Inflammatory macrophage treated with lipopolysaccharide for 4 hours (primary cell): Measurements from ENCODE around the gene SURF6.

Experiments
- DNase-seq: peaks from one replicate; pipeline ENCODE4 v3.0.0-alpha.2; 2020

The SURF6 gene

DNA sequence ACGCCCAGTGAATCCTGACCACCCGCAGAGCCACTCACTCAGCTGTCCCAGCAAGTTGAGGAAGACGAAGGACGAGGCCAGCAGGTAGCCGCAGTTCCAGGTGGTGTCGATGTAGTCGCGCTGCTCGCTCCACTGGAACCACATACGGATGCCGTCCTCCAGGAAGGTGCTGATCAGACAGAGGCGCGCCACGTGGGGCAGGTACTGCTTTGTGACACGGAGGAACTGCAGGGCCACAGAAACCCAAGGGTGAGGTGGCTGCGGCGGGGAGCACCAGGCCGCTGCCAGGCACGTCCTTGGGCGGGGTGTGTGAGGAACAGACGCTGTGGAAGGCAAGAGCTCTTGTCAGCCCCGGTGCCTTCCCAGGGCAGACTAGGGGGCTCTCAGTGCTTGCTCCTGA lies 31.2 kb upstream of the SURF6 start:
- no peak for DNase-seq

- DNase-seq: no peak
Observed at GRCh38 chr9:133366435-133366834, 30.4 kb upstream of the SURF6 start.

DNA sequence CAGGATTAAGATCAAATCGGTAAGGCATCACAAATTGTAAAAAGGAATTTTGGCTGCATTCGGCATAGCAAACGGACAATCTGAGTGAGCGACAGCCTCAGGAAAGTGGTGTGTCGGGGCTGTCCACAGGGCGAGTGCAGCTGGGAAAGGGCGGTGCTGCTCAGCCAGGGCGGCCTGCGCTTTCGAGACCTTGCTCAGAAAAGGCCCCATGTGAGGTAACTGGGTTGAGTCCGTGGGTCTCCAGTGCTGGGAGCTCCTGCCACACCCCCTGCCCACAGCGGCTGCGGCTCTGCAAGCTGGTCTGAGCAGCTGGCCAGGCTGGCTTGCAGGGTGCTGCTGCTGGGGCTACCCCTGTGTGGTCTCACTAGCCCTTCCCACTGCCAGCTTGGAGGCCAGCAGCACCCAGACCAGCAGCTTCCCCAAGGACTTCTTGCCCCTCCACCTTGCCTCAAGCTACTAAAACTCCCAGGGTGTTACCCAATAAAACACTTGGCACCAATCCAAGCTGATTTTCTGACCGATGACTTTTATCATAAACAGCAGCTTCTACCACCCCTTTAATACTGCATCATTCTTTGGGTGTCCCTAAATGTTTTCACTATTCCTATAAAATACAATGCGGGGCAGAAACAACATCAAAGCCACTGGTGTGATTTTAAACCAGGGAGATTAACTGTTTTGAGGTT lies 26.5 kb upstream of the SURF6 start:
- DNase-seq: no peak

GRCh38 chr9:133361507-133362092 lies 25.6 kb upstream of the SURF6 start:
- DNase-seq: no peak

DNA sequence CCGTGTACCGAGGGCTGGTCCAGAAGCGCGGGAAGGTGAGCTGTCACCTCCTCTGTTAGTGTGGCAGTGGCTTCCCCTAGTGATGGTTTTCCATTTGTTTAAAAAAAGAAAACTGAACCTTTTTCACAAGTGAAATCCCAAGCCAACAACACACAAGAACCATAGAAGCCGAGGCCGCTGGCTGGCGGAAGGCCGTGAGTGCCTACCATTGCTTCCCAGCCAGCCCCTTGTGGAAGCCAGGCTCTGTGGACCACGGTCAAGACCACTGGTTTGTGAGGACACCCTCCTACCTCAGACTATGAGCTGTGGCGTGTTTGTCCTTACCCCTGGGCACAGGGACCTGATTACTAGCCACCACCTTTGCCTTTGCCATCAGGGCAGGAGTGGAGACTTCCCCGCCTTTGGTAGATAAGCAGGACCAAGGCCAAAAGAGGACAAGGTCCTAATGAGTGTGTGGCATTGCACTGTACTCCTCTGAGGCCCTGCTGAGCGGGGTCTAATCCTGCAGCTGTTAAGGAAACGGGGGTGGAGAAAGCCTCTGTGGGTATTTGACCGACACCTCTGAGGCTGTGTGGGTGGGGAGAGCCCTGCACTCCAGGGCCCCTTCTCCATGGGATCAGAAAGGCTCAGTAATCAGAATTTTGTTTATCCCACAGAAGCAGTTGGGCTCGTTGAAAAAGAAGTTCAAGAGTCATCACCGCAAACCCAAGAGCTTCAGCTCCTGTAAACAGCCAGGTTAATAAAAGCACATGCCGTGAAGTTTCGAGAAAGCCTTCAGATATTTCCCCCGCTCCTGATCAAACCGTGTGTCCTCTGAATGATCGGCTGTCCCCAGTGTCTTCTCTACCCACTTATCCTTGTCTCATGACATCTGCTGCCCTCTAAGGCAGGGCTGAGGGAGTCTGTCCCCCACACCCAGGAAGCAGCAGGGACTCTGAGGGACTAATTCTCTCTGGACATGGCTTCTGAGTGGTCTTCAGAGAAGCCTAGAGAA lies 24.7 kb upstream of the SURF6 start:
- no peak for DNase-seq

DNA sequence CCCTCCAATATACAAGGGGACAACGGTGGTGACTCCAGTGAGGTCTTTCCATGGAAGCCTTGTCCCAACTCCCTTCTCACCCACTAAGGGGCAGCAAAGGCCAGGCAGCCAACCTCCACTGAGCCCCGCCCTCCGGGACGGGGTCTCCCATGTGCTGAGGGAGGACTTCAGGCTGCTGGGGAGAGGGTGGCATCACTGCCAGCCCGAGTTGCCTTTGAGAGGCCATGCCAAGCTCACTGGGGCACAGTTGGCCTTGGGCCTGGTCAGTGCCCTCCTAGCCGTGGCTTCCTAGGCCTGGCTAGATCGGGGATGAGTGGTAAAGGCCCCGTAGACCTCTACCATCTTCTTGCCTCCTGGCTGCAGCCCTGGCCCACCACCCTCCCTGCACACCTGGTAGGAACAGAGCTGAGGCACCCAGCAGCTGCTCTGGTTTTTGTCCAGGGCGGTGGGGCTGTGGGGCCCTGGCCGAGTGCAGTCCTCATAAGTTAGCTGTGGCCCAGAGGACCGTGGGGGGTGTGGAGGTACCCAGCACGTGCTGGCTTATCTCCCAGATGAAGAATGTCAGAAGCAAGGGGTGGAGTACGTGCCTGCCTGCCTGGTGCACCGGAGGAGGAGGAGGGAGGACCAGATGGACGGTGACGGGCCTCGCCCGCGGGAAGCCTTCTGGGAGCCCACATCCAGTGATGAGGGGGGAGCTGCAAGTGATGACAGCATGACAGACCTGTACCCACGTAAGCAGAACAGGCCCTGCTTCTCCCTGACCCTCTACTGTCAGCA lies 23.6 kb upstream of the SURF6 start:
- DNase-seq: no peak

DNA sequence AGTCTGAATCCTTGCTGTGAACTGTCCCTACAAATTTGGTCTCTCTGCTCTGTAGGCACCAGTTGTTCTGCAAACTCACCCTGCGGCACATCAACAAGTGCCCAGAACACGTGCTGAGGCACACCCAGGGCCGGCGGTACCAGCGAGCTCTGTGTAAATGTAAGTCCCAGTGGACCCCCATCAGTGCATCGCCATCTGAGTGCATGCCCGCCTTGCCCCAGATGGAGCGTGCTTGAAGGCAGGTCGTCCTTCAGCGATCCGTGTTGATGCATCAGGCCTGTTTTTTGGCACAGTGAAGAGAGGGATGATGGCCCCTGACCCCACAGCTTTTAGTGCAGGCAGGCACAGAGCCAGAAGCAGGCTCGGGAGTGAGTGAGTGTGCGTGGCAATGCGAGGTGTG lies 21.7 kb upstream of the SURF6 start:
- DNase-seq: no peak

- peak; percentile 88 for DNase-seq
Observed at GRCh38 chr9:133356391-133357091, 20.6 kb upstream of the SURF6 start, which contains the start of the genes SURF1 and SURF2. SURF1 (minus strand) TSS chr9:133356487; CDS start chr9:133356453, 34 bp downstream. SURF2 (plus strand) TSS chr9:133356550; CDS start chr9:133356593, 43 bp downstream.

GRCh38 chr9:133355881-133356357 lies 19.9 kb upstream of the SURF6 start:
- no peak for DNase-seq

GRCh38 chr9:133354766-133355165 lies 18.8 kb upstream of the SURF6 start:
- DNase-seq: no peak

DNA sequence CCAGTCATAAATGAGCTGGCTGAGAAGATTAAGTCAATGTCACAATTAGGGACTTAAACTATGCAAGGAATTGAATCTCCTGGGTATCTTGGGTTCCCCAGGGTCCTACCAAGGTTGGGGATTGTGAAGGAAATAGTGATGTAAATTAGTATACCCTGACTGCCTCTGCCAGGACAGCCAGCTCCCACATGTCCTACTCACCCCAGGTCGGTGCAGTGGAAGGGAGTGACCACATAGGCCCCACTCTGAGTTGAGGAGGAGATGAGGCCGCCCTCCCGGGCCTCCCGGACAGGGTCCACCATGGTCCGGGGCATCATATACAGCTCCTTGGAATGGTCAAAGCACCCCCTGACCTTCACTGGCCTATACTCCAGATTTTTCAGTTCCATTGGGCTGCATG lies 17.6 kb upstream of the SURF6 start:
- no peak for DNase-seq

DNA sequence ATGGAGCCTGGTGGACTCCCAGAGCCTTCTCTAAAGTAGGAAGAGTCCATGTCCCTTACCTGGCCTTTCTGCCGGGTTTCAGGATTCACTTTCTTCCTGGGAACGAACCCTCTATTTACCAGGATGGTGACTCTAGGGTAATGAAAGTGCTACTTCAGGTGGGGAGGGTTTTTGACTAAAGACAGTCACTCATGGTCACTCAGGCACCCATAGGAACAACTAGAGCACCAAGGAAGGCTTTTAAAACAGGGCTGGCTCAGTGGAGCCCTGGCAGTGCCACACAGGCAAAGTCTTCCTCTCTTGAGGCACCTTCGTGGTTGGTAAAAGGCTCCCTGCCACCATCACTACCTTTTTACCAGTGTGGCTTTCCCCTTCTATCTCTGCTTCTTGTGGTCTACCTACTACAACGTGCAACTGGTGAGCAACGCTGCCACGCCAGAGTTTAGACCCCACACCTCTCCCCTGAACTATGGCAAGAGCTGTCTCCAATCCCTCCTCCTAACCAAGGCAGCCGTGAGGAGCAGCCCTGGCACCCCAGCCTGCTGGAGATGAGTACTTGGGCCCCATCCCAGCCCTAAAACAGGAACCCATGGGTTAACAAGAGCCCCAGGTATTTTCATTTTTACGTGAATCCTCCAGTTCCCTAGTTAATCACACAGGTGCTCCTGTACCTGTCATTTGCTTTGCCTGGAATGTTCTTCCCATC lies 16.8 kb upstream of the SURF6 start:
- no peak for DNase-seq

- peak; percentile 72 for DNase-seq
Observed at GRCh38 chr9:133351908-133352634, 16.1 kb upstream of the SURF6 start.

- DNase-seq: no peak
Observed at GRCh38 chr9:133351526-133351907, 15.5 kb upstream of the SURF6 start.

- DNase-seq: no peak
Observed at GRCh38 chr9:133349965-133350616, 14.1 kb upstream of the SURF6 start.

DNA sequence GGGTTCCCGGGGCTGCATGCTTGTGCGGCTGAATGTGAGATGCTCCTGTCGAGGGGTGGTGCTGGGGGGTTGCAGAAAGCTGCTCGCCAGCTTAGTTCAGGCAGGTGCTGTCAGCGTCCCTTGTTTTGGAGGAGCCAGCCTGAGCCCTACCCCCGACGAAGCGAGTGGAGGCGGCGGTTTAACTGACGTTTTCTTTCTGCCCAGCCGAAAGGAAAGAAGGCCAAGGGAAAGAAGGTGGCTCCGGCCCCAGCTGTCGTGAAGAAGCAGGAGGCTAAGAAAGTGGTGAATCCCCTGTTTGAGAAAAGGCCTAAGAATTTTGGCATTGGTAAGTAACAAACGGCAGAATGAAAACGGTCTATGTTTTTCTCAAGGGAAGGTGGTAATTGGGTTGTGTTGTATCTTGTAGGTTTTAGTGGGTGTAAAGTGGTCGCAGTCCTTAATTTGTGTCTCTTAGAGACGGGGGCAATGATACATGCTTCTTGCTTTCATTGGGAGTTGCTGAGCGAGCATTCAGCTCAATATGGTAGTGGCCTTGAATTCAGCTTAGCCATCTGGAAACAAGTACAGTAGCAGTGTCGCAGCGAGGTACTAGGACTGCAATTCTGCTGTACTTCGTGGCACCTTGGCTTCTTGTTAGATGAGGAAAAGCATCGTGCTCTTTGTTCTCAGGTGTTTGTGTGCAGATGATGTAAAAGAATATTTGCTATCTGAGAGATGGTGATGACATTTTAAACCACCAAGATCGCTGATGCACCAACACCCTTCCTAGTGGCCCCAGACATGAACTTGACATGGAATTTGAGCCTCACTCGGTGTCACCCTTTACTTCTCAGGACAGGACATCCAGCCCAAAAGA lies 13.0 kb upstream of the SURF6 start:
- DNase-seq: no peak

DNA sequence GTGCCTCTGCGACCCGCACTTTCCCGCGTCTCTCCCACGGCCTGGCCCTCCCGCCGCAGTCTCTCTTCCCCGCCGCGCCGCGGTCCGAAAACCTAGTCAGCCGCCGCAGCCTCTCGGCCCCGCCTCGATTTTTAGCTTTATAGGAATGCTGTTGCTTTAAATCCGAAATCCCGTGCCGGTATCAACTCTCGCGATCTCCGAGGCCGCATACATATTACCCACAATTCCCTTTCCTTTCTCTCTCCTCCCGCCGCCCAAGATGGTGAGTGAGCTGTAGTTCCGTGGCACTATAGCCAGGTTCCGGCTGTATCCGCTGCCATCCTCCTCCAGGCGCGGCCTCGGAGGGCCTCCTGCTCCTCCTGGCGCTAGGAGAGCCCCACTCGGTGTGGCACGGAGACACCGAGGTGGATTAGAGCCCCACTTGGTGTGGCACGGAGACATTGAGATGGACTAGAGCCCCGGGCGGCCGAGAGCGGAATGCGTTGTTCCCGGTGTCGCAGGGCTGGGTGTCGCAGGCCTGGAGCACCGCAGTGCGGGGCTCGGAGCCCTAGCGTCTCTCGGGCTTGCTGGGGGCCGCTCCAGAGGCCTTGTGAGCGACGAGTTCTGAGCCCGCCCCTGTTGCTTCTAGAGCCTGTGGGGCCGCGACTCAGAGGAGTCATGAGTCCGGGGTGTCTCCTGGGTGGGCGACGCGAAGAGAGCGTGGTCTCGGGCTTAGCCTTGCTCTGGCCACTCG lies 12.2 kb upstream of the SURF6 start, which contains the start of the genes MED22 and RPL7A:
TSS of gene MED22 (minus strand) at position 147 of the 733 bp plus-strand sequence. CDS start 1,469 bp downstream, outside the sequence.
TSS of gene RPL7A (plus strand) at position 234 of the 733 bp plus-strand sequence. CDS start at position 260, 26 bp downstream.
- peak; percentile 98 for DNase-seq

DNA sequence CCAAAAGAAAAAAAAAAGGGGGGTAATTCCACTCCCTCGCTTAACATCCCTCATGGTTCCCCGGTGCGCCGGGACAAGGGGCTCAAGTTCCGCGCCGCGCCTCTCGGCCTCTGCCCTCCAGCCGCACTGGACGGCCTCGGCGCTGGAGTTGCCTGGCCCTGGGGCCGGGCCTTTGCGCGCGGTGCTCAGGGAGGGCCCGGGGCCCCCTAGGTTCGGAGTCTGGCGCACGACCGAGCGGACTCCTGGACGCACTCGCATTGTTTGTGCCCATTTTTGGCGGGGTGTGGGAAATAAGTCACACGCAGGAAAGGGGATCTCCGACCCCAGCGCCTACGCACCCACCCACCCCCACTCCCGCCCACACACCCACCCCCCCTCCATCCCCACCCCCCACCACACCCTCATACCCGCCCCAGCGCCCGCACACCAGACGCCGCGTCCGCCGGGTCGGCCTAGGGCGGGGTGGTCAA lies 11.6 kb upstream of the SURF6 start:
- peak; percentile 18 for DNase-seq
